HL-60/S4 treated with retinoic acid at 250 ng/mL for 4 days and 3 days (cell line): Measurements from ENCODE around the gene PARP12.

Experiments
- in situ Hi-C: fragments of 300-500 bp; cut with MboI; formaldehyde crosslinking; loops from 2 replicates; pipeline ENCODE4 v1.7.0; 2022; ENCODE audit warnings: low sequenced_read_pairs

The PARP12 gene

GRCh38 chr7:139993592-139993991 lies 69.2 kb downstream of the PARP12 start:
- in situ Hi-C loops, result no loop called here

- in situ Hi-C loops, result no loop called here
Measured at GRCh38 chr7:139993169-139993568, 69.6 kb downstream of the PARP12 start.

- in situ Hi-C loops, result no loop called here
Measured at GRCh38 chr7:139992353-139993044, 70.3 kb downstream of the PARP12 start.

- in situ Hi-C loops, result no loop called here
Measured at GRCh38 chr7:139991911-139992310, 70.8 kb downstream of the PARP12 start.

GRCh38 chr7:139991269-139991666 lies 71.5 kb downstream of the PARP12 start:
- in situ Hi-C loops, result no loop called here

DNA sequence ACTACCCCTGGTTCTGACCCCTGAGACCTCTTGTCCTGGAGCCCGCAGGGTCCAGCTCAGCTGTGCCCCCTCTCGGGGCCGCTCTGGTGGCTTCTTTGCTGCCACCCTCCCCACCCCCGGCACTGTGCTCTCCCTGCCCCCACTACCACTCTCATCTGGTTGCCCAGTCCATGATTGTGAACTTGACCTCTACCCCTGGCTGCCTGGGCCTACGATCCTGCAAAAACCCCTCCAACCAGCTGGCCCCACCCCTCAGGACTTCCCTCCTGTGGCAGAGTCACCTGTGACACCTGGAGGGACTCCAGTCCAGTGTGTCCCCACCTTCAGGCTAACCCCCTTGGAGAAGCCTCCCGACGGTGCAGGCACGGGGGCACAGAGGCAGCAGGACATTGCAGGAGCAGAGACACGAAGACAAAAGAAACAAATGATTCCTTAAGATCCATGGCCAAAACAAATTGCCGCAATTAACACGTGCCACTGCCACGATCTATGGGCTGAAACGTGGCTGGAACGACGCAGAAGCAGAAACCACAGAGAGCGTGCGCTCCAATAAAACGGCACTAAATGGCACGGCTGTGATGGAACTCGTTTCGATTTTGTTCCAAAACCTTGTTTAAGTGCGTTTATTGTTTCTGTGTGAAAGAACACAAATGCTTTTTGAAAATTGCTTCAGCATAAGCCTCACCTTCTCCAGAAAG lies 72.0 kb downstream of the PARP12 start:
- in situ Hi-C loops, result no loop called here

- in situ Hi-C loops, result no loop called here
Measured at GRCh38 chr7:139990142-139990535, 72.6 kb downstream of the PARP12 start.

DNA sequence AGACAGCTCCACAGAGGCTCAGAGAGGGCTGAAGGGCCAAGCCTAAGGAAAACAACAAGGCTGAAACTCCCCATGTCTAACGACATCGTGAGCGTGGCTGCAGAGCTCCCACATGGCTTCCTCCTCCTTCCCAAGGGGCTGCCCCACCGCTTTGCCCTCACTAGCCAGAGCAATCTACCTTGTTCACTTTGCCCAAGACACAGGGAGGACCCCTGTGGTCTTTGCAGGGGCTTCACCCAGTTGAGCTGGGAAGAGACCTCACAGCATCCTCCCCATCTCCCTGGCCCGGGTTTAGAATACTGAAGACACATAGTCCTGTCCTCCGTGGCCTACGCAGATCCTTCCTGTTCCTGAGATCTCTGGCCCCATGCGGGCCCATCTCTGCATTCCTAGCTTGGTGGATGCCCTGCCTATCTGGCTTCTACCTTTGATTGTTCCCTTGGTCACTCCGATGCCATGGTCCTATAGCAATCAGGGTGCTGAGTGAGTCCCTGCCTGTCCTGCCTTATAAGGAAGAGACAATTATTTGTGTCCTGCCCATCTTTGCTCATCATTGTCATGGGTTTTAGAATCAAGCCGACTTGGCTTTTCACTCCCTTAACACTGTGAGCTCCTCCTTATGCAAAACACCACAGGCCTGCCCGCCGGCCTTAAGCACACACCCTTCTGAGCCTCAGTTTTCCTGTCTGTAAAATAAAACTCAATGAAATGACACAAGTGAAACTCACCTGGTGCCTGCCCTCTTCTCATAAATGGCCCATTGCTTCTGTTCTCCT lies 73.2 kb downstream of the PARP12 start:
- in situ Hi-C loops, result no loop called here

GRCh38 chr7:139987691-139988516 lies 74.8 kb downstream of the PARP12 start:
- in situ Hi-C loops, result no loop called here

GRCh38 chr7:139985811-139986210 lies 76.9 kb downstream of the PARP12 start:
- in situ Hi-C loops, result no loop called here

DNA sequence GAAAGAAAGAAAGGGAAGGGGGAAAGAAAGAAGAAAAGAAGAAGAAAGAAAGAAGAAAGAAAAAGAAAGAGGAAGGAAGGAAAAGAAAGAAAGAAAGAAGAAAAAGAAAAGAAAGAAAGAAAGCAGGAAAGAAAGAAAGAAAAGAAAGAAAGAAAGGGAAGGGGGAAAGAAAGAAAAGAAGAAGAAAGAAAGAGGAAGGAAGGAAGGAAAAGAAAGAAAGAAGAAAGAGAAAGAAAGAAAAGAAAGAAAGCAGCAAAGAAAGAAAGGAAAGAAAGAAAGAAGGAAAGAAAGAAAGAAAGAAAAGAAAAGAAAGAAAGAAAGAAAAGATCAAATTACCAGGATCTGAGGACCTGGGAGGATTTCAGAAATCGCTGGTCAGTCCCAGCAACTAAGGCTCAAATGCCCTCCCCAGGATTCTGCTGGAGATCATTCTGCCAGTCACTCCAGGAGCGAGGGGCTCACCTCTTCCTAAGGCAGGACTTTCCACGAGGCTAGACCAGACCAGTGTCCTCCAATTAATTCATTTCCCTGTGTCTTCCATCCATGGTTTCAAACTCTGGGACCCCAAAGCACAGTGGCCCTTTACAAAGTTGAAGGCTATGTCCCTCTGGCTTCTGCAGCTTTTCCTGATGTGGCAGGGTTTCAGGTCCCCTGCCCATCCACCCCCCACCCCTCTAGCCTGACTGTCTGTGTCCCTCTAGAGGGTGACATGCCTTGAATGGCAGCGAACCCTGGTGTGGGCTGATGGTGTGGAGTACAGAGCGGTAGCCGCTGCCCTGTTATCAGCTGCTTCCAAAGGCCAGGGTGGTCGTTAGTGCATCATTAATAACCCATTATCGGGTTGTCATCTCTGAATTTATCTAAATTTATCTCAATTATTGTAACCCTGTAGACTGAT lies 77.9 kb downstream of the PARP12 start:
- in situ Hi-C loops, result no loop called here

- in situ Hi-C loops, result no loop called here
Measured at GRCh38 chr7:139982927-139983920, 79.5 kb downstream of the PARP12 start.

- in situ Hi-C loops, result no loop called here
Measured at GRCh38 chr7:139981511-139981895, 81.2 kb downstream of the PARP12 start.

DNA sequence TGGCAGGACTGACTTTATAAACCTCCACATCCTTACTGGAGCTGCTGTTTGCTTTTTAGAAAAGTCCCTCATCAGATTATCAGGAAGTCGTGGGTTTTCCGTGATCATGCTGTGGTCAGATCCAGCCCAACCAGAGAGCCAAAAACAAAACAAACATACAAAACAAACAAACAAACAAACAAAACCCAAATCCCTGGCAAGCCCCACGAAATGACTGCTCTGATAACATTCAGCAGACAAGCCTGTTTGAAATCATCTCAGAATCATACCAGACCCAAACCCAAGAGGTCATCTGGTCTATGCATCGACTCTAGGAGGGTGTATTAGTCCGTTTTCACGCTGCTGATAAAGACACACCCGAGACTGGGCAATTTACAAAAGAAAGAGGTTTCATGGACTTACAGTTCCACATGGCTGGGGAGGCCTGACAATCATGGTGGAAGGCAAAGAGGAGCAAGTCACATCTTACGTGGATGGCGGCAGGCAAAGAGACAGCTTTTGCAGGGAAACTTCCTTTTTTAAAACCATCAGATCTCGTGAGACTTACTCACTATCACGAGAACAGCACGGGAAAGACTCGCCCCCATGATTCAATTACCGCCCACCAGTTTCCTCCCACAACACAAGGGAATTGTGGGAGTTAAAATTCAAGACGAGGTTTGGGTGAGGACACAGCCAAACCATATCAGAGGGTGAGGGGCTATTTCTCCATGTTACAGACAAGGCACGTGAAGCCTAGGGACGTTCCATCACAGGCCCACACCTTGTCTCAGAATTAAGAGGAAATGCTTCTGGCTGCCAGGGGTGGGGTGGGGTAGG lies 85.7 kb downstream of the PARP12 start:
- in situ Hi-C loops, result no loop called here

- in situ Hi-C loops, result no loop called here
Measured at GRCh38 chr7:139976055-139976837, 86.5 kb downstream of the PARP12 start.

DNA sequence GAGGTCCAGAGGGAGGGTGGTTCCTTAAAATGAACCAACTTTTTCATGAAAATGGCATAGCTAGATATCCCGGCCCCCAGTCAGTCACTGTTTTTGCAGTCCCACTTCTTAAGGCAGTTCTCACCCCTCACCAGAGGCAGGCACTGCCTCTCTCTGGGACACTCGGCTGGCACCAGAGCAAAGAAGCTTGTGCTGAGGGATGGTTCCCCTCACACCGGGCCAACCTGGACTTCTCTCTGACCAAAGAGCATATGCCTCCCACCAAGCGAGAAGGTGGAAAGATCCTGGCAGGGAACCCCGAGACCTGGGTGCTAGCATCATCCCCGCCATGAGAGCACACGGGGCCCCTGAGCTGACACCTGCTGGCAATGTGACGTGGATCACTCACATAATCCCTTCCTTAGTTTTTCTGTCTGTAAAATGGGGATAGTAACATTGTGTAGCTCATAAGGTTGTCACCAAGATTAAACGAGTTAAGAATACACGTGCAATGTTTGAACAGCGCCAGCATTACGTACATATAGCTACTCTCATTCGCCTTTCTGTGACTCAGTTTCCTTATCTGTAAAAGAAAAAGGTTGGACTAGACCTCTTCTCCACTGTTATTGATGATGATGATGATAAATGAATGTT lies 88.5 kb downstream of the PARP12 start:
- in situ Hi-C loops, result no loop called here
